GM11168 (cell line): ENCODE results near the gene RIPOR2.
"Not testable (repeated sequence)": the region's sequence is repeated elsewhere in the genome, so short reads cannot be mapped to it uniquely, and the experiment has no call there.

Source experiments
- in situ Hi-C: fragments of 300-500 bp; cut with MboI; formaldehyde crosslinking; loops from one replicate; pipeline ENCODE4 v1.12.0; 2022; ENCODE audit warnings: low sequenced_read_pairs; ENCODE audit not compliant: unreplicated experiment

RIPOR2 gene

DNA sequence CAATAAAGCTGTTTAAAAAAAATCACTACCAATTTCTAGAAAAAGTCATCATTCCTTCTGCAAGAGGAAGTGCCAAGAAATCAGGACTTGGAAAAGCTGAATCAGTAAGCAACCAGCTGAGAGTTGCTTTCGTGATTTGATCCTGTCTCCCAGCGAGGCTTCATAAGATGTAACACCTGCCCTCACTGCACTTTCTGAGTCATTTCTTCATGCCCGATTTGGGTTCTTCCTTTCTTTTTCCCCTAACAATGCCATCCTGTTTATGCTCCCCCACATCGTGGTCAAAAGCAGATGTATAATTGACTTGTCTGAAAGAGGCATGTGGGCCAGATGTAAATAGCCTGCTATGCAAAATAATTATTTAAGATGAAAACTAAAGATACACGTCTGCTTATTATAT lies 52.1 kb downstream of the RIPOR2 start:
- in situ Hi-C loops = no loop called here

GRCh38 chr6:24882835-24883555 lies 52.8 kb downstream of the RIPOR2 start:
- in situ Hi-C loops = no loop called here

- in situ Hi-C loops = no loop called here
These were observed 53.5 kb downstream of the RIPOR2 start for GRCh38 chr6:24882295-24882694.

DNA sequence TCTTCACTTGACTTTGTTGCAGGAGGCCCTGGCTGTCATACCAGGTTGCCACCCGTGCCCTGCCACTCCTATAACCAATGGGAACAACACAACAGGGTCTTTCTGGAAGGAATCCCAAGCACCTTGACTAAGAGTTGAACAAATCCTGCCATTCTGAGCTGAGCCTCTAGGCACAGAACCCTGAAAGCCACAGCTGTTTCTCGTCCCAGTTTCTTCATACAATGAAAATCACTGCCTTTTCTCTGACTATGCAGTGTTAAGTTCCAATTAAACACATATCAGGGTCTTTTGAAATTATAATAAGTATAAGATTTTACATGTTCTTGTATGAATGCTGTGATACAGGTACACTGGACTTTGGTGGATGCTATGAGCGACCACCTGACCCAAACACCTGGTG lies 54.4 kb downstream of the RIPOR2 start:
- in situ Hi-C loops = no loop called here

DNA sequence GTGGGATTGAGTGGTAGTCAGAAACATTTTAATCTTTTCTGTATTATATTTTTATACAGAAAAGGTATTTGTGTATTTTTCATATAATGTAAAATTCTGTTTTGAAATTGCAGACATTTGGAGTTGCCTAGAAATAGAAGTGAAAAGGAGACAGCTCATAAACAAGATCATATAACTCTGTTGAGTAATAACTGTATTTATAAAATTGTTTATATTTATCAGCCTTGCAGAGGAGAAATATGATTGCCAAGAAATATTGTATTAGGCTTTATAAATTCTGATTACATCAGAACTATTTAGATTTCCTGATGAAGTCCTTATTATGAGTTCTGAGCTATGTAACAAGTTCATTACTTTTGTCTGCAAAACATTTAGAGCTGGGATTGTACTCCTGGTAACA lies 55.3 kb downstream of the RIPOR2 start:
- in situ Hi-C loops = no loop called here

DNA sequence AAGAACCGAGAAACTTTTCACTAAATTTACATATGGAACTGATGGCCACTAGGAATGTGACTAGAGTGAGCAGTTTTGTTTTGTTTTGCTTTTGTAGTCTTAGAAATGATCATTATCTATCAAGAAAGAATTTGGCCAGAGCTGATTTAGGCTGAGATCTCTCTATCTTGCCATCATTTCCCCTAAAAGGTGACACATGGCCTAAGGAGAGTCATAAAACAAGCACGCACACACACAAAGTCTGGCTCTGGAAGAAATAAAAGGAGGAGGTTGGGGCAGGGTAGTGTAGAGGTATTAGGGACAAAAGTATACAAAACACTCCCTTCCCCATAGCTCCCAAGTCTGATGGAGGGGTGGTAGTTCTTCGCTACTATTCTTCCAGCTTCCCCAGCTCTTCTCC lies 56.4 kb downstream of the RIPOR2 start:
- in situ Hi-C loops = no loop called here

DNA sequence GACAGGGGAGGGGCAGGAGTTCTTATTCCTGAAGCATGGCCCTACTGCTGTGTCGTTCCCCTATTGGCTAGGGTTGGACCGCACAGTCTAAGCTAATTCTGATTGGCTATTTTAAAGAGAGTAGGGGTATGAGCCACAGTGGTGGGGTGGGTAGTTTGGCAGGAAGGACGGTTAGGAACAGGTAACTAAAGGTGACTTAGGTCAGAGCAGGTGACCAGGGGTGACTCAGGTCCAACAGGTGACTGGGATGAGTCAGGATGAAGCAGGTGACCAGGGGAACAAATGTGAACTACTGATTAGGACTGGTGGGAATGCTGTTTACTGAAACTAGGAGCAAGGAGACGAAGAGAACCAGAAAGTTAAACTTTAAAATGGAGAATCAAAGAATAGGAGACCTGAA lies 58.0 kb downstream of the RIPOR2 start:
- in situ Hi-C loops = not testable (repeated sequence)

GRCh38 chr6:24876499-24877465 lies 59.0 kb downstream of the RIPOR2 start:
- in situ Hi-C loops = no loop called here

DNA sequence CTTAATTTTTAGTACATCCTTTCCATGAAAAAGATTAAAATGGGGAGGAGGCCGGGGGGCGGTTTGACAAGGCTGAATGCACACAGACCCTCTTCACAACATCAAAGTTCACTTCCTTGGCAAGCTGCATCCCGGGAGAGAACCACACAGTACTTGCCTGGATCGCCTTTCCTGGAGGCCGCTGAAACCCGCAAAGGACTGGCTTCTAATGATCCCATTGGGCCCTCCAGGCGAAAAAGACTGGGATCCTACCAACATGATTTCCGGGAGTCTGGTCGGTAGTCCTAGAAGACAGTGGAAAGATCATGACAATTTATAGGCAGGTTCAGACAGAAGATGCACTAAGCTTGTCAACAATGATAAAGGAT lies 60.2 kb downstream of the RIPOR2 start:
- in situ Hi-C loops = no loop called here

DNA sequence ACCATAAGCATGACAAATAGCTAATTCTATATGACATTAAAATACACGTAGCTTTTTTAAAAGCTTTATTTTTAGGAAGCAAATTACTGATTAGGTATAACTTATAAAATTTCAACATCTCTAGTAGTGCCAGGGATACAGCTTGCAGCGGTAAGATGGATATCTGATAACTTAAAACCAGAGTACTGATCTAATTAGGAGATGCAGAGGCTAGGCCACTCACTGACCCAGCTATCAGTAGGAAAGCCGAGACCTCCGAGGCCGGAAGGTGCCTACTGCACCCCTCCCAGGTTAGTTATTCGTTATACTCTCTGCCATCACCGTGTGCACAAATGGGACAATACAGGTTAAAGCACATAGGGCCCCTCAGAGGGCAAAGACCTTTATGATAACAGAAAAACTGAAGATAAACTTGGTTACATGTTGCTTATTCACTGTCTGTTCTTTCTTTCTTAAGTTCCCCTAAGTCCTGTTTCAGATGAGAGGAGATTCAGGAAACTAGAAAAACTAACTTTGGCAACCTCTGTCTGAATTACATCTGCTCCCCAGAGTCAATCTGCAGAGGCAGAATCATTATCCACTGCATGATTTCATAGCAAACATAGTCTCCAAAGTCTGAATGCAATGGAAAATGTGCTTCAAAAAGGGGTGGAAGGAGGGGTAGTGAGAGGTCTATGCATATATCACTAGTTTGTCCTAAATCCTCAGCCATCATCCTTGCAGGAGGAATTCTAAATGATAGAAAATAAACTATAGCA lies 60.8 kb downstream of the RIPOR2 start:
- in situ Hi-C loops = no loop called here

DNA sequence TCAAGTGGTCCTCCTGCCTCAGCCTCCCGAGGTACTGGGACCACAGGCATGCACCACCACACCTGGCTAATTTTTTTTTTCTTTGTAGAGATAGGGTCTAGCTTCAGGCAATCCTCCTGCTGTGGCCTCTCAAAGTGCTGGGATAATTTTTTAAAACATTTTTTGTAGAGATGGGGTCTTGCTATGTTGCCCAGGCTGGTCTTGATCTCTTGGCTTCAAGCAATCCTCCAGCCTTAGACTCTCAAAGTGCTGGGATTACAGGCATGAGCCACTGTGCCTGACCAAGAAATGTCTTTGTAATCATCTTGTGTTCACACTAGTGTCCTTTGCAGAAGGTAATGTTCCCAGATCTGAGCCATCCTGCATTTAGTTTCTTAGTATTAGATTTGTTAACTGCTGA lies 61.6 kb downstream of the RIPOR2 start:
- in situ Hi-C loops = no loop called here

DNA sequence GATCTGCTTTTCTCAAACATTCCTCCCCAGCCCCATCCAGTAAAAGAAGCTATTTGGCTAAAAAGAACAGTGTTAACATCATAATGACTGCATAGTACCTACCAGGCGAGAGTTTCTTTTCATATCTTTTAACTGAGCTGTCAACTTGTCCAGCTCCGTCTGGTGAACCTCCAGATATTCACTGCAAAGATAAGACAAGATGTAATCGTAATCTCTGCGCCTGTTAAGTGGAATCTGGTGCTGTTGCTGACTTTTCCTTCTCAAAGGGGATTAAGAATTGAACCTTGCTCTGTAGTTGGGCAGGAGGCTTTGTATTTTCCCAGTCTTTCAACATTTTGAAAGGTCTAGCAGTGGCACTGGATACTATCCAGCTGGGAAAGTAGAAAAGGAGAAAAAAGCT lies 63.0 kb downstream of the RIPOR2 start:
- in situ Hi-C loops = no loop called here

DNA sequence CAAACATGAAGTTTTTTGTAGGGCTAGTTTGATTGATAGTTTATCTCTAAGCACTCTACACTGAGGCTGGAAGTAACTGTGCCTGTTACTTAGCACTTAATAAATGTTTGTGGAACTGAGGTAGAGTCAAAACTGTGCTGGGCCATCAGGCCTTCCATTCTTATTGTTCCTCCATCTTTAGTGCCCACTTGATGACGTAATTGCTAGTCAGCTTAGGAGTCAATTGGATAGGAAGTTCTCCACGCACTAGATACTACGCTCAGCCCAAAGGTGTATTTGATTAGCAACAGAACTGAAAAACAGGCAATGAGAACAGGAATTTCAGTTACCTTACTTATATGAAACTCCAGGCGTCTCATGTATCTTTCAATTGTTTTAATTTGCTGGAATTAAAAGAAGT lies 67.0 kb downstream of the RIPOR2 start:
- in situ Hi-C loops = no loop called here

DNA sequence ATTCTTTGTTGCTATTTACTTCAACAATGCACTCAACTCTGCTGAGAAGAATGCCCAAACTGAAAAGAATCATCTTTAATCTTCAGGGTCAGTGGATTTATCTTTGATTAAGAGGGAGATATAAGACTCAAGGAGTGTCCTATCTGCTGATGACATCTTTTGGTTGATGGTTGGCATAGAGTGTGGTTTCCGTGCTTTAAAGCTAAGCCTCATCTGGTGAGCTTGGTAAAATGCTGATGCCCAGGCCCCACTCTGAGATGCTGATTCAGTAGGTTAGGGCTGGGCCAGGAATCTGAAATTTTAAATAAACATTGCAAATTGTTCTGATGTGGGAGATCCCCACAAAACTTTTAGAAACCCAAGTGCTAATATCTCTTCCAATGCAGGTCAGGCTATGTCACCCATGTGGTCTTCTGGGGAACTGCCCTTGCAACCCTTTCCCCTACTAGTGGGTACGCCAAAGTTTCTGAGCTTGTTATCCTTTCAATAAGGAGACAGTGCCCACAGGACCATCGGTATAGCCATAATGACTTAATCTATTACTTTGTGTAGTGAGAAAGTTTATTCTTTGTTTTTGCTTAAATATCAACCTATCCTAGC lies 68.6 kb downstream of the RIPOR2 start:
- in situ Hi-C loops = no loop called here

- in situ Hi-C loops = no loop called here
These were observed 70.6 kb downstream of the RIPOR2 start for GRCh38 chr6:24865161-24865560.

GRCh38 chr6:24864343-24864742 lies 71.4 kb downstream of the RIPOR2 start:
- in situ Hi-C loops = no loop called here

- in situ Hi-C loops = no loop called here
These were observed 73.8 kb downstream of the RIPOR2 start for GRCh38 chr6:24861934-24862333.

GRCh38 chr6:24859608-24860200 lies 76.1 kb downstream of the RIPOR2 start:
- in situ Hi-C loops = loop anchor here (5.0 kb wide), 1 partner anchor 153 kb away; no protein-coding TSS in a partner anchor

GRCh38 chr6:24859132-24859531 lies 76.6 kb downstream of the RIPOR2 start:
- in situ Hi-C loops = loop anchor here (5.0 kb wide), 1 partner anchor 153 kb away; no protein-coding TSS in a partner anchor

GRCh38 chr6:24858177-24858653 lies 77.5 kb downstream of the RIPOR2 start:
- in situ Hi-C loops = loop anchor here (5.0 kb wide), 1 partner anchor 154 kb away; no protein-coding TSS in a partner anchor
